HG03280 (cell line): Measurements from ENCODE around the gene HTRA3.
"Not testable (repeated sequence)": the region's sequence is repeated elsewhere in the genome, so short reads cannot be mapped to it uniquely, and the experiment has no call there.

Experiments used
- ATAC-seq: cut with Tn5 transposase; IDR thresholded peaks from one replicate; pipeline ENCODE4 v1.9.1; 2021; ENCODE audit warnings: mild to moderate bottlenecking, moderate library complexity; ENCODE audit not compliant: unreplicated experiment

The HTRA3 gene

DNA sequence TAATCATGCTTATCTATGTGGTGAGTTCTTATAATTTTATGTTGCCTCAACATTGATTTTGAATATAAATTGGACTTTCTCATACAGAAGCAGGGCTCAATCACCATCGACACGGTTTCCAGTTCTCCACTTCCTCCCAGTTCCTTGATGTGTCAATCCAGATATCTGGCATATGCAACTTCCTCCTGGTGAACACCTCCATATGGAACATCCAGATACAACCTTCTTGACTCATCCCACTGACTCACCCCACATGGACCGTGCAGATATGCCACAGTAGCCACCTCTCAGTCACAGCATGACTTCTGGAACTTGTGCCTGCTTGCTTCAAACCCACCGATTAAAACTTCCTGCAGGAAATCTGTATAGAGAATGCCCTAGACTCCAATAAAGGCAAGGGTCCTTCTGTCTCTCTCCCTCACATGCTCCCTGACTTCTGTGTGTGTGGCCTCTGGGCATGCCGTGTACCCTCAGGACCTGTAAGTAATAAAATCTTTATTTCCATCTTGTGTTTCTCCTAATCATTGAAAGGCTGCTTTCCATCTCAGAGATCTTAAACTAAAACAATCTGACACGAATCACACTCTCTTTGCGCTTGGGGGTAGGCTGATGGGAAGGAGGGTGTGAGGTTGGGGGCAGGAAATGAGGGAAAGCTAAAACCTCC lies 67.0 kb downstream of the HTRA3 start:
- no peak for ATAC-seq

DNA sequence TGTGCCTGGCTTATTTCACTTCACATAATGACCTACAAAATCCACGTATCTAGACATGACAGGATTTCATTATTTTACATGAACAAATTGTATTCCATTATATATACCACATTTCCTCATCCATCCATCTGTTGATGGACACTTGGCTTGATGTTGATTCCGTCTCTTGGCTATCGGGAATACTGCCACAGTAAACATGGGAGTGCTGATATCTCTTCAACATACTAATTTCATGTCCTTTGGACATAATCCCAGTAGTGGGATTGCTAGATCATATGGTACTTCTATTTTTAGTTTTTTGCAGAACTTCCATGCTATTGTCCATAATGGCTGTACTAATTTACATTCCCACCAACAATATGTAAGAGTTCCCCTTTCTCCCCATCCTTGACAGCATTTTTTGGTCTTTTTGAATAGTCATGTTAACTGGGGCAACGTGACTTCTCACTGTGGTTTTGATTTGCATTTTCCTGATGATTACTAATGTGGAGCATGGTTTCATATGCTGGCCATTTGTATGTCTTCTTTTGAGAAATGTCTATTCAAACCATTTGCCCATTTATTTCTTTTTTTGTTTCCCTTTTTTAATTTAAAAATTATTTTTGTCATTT lies 68.9 kb downstream of the HTRA3 start:
- ATAC-seq = no peak

DNA sequence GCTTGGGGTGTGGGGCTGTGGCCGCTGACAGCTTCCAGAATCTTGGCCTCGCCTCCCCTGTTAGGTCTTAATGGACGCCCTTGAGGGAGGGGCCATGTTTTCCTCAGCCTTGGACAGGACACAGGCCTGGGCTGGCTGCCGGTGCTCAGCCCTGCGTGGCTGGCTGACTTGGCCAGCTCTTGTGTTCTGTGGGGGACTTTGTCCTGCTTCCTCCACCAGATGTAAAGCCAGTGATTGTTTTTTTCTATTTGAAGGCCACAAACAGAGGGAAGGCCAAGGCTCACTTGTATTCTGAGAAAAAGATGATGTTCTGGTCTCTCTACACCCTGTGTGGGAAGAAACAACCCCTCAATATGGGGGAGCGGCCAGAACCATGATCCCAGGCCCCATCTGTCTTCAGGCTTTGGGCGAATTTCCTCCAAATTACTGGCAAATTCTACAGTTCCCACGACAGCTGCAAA lies 71.3 kb downstream of the HTRA3 start:
- ATAC-seq = no peak

GRCh38 chr4:8341281-8341680 lies 71.7 kb downstream of the HTRA3 start:
- not testable (repeated sequence) for ATAC-seq

- no peak for ATAC-seq
These were observed 72.1 kb downstream of the HTRA3 start for GRCh38 chr4:8341691-8342090.

DNA sequence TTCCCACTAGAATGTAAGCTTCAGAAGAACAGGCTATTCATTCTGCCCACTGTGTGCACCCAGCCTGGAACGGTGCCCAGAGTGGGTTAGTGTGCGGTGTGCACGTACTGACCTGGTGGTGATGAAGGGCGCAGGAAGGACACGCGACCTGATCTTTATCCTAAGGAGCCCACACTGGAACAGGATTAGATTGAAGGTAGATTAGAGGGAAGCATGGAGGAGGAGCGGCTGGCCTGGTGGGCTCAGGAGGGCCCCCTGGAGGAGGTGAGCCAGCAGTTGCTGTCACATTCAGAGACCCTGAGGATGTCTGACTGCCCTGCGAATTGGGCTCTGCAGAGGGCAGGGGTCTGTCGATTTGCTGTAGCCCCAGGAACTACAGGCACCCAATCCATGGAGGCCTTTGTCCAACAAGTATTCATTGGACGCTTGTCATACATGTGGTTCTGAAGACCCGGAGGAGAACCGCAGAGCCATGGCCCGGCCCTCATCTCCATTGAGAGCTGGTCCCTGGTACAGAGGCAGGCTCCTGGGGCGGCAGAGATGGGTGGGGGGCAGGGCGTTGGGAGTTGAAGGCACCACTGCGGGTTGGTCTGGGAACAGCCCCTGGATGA lies 73.2 kb downstream of the HTRA3 start:
- no peak for ATAC-seq

DNA sequence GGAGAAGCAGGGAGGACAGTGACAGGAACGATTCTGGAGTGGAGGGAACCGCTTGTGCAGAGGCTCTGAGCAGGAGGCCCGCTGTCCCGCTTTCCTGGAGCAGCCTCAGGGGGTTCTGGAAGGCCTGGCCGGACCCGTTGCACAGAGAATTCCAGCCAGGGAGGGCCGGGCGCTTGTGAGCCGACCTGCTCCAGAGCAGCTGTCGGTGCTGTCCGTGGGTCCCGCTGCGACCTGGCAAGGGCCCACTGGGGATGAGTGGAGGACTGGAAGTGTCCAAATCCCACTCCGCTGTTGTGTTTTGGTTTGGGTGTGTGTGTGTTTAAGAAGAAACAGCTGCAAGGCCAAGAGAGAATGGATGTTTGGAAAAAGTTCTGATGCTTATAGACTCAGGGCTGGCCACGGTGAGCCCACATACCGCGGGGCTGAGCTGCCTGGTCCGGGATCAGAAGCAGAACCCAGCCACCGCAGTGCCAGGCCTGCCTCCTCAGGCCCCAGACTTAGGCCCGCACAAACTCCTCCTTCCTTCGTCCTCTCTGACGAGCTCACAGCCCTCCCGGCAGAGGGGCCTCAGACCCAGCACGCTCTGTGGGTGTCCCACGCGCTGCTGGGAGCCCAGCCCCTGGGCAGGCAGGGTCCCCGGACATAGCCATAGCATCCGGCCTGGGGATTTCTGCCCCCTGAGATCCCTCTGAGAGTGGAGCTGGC lies 73.9 kb downstream of the HTRA3 start:
- ATAC-seq = no peak

DNA sequence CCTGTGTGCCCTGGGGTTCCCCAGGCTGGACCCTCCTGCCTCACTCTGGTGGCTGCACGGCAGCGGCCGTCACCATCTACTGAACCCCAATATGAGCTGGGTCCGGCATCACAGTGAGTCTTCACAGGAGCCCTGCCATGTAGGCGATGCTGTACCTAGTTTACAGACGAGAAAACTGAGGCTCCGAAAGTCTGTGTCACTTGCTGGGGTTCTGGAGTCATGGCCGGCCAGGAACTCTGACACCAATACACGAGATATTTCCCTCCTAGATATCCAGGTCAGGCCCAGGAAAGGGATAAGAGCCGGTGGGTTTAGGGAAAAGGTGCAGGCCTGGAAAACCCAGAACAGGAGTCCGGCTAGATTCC lies 74.4 kb downstream of the HTRA3 start:
- ATAC-seq = no peak

- ATAC-seq = no peak
These were observed 74.8 kb downstream of the HTRA3 start for GRCh38 chr4:8344377-8344776.

GRCh38 chr4:8345053-8345945 lies 75.7 kb downstream of the HTRA3 start:
- ATAC-seq = no peak

DNA sequence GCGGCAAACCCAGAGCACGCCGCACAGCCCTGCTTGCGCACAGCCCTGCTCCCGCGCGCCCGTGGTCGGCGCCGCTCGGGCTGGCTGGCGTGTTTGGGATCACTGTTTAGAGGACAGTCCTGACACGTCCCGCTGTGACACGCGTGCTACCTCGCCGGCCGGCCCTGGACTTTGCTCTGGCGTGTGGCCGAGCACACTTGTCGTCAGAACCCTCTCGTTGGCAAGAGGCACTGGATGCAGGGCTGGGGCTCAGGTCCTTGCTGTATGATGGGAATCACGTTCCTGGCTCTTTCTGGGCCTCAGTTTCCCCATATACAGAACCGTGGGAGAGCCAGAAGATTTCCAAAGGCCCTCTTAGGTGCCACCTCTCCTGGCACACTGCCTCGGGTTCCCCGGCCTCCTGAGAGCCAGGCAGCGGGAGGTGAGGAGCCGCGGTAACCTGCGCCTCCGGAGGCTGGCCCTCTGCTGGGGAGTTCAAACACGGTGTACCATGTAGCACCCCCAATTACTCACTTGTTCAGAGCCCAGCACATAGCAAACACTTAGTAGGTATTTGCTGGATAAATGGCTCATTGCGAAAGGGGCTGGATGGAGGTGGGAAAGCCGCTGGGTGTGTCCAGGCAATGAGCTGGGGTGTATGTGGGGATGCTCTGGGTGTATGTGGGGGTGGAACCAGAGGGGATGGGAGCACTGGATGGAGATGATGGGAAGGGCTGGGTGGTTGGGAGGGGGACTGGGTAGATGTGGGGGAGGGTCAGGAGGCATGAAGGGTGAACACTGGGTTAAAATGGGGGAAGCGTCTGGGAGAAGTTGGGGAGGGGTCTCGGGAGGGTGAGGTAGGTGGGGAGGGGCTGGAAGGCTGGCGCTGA lies 76.6 kb downstream of the HTRA3 start:
- no peak for ATAC-seq

GRCh38 chr4:8346838-8347605 lies 77.5 kb downstream of the HTRA3 start:
- no peak for ATAC-seq

GRCh38 chr4:8347660-8348059 lies 78.1 kb downstream of the HTRA3 start:
- no peak for ATAC-seq

DNA sequence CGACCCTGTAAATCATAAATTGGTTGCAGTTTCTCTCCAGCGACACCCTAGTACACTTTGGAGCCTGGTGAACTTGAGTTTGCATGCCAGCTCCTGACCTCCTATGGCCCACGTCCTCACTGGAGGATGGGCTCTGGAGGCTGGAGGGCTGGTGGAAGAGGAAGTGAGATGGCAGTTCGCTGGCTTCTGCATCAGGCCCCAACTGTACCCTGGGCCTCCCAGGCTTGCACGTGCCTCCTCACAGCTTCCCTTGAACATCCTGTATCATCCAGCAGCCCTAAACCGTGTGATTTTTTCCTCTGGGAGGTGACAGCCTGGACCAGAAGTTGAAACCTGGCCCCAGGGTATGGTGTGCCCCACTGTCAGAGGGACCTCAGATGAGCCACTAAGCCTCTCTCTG lies 78.5 kb downstream of the HTRA3 start:
- ATAC-seq = no peak

DNA sequence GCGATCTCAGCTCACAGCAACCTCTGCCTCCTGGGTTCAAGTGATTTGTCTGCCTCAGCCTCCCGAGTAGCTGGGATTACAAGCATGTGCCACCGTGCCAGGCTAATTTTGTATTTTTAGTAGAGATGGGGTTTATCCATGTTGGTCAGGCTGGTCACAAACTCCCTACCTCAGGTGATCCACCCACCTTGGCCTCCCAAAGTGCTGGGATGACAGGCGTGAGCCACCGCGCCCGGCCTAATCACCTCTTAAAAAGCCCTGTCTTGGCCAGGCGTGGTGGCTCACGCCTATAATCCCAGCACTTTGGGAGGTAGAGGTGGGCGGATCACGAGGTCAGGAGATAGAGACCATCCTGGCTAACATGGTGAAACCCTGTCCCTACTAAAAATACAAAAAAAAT lies 79.7 kb downstream of the HTRA3 start:
- ATAC-seq = not testable (repeated sequence)

- no peak for ATAC-seq
These were observed 80.2 kb downstream of the HTRA3 start for GRCh38 chr4:8349664-8350236.

- no peak for ATAC-seq
These were observed 80.8 kb downstream of the HTRA3 start for GRCh38 chr4:8350352-8350751.

DNA sequence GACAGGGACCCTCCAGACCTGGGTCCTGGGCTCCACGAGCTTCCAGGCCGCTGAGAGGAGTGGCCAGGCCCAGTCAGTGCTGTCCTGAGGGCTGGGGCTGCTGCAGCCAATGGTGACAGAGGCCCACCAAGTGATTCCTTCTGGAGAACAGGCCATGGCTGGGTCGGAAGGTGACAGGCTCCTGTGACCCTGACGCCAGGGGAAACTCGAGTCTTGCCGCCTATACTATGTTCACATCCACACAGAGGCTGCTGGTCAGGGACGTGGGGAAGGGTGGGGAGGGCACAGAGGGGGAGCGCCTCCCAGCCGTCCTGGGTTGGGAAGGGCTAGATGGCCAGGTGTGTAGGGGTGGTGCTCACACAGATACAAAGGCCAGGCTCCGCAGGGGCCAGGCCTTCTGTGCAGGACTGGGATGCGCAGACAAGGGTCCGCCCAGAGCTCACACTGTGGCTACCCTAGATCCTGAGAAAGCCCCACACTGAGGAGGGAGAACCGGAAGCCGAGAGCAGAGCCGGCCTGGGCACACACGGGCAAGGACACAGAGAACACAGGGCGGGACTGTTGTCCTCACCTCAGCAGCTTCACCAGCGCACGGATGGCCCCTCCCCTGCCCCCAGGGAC lies 81.4 kb downstream of the HTRA3 start:
- ATAC-seq = no peak
